HCT116 (cell line): ENCODE results near the gene WIPF3. TPM values are rescaled to one million over a fixed set of nuclear protein-coding genes. Genes with fewer than 3 reads are reported as not detected.

Experiments
- ATAC-seq: fragments of 200-7000 bp; cut with Tn5 transposase; 2 replicates; pipeline ENCODE4 v1.9.1; 2020; ENCODE audit warnings: mild to moderate bottlenecking, moderate library complexity
- BruUV-seq: library from RNA; stranded (reverse); fragments of 400-500 nt; replicated peaks from 2 replicates; lab custom pipeline; 2021; lab: Mats Ljungman, UMichigan
- CTCF ChIA-PET: fragments of 300-600 bp; sonication (Branson Sonifier 250); formaldehyde crosslinking; loops from one replicate; lab custom pipeline; 2021; ENCODE audit warnings: antibody characterized with exemption; lab: Charles Lee
- POLR2A ChIA-PET: fragments of 300-600, 350-600 bp; sonication (Branson Sonifier 250); formaldehyde crosslinking; loops from one replicate; lab custom pipeline; 2021; ENCODE audit warnings: antibody characterized with exemption; lab: Charles Lee
- RAD21 ChIA-PET, 2 experiments: fragments of 300-600 bp; sonication (Branson Sonifier 250); formaldehyde crosslinking; loops; one replicate each; lab custom pipeline; 2023; ENCODE audit warnings: low total read pairs in 2 of 2; ENCODE audit not compliant: uncharacterized antibody in 2 of 2, unreplicated experiment in 2 of 2, low non-redundant PET in 1 of 2; lab: Charles Lee
- DNase-seq: peaks from one replicate; pipeline ENCODE4 v3.0.0-alpha.2; 2010; ENCODE audit warnings: low read depth, low spot score
- H2AFZ ChIP-seq: fragments of 200-600 bp; shearing (Covaris generic), sonication (generic); 2 replicates; pipeline ENCODE4 v1.6.1; 2017; ENCODE audit warnings: low read depth, mixed run types, mixed read lengths, antibody characterized with exemption, low read length; ENCODE audit not compliant: poor library complexity, severe bottlenecking
- H3K27ac ChIP-seq: 2 replicates; pipeline ENCODE4 v1.5.1; 2012; ENCODE audit warnings: low read depth, low read length
- H3K27me3 ChIP-seq: fragments of 200-600 bp; sonication (generic); 2 replicates; pipeline ENCODE4 v1.6.1; 2016; ENCODE audit warnings: mixed run types, low read length, mixed read lengths; ENCODE audit not compliant: insufficient read depth
- H3K36me3 ChIP-seq, 2 experiments: fragments of 200-500 bp in 1 of 2; fragments of 200-600 bp in 1 of 2; sonication (Bioruptor generic) in 1 of 2; sonication (generic) in 1 of 2; 2 replicates each; pipeline versions ENCODE4 v1.5.1 to v1.6.1; 2014 to 2016; ENCODE audit warnings: low read length in 2 of 2, inconsistent platforms in 1 of 2, mixed read lengths in 1 of 2, mixed run types in 1 of 2; ENCODE audit not compliant: insufficient read depth in 2 of 2, control insufficient read depth in 1 of 2
- H3K4me1 ChIP-seq, 2 experiments: fragments of 200-600 bp in 1 of 2; sonication (generic) in 1 of 2; 2 replicates each; pipeline versions ENCODE4 v1.5.1 to v1.6.1; 2012 to 2017; ENCODE audit warnings: low read length in 2 of 2, inconsistent platforms in 1 of 2, mild to moderate bottlenecking in 1 of 2, mixed read lengths in 1 of 2, mixed run types in 1 of 2, moderate library complexity in 1 of 2; ENCODE audit not compliant: insufficient read depth in 2 of 2, control insufficient read depth in 1 of 2
- H3K4me2 ChIP-seq: fragments of 200-600 bp; sonication (generic); 2 replicates; pipeline ENCODE4 v1.6.1; 2017; ENCODE audit warnings: mixed run types, low read length, mixed read lengths
- H3K4me3 ChIP-seq, 2 experiments: fragments of 200-600 bp in 1 of 2; sonication (generic) in 1 of 2; replicated peaks in 1 of 2; 2 replicates each; pipeline ENCODE4 v1.5.1; 2011 to 2016; ENCODE audit warnings: low read length in 2 of 2, control low read depth in 1 of 2, low read depth in 1 of 2, mild to moderate bottlenecking in 1 of 2, mixed read lengths in 1 of 2, mixed run types in 1 of 2
- H3K79me2 ChIP-seq: fragments of 200-600 bp; sonication (generic); 2 replicates; pipeline ENCODE4 v1.6.1; 2017; ENCODE audit warnings: mild to moderate bottlenecking, mixed run types, low read length, moderate library complexity, mixed read lengths; ENCODE audit not compliant: insufficient read depth
- H3K9ac ChIP-seq: fragments of 200-600 bp; sonication (generic); 2 replicates; pipeline ENCODE4 v1.6.1; 2016; ENCODE audit warnings: low read length, mixed read lengths
- H3K9me2 ChIP-seq: fragments of 200-600 bp; sonication (generic), shearing (Covaris generic); 2 replicates; pipeline ENCODE4 v1.6.1; 2017; ENCODE audit warnings: mixed run types, mild to moderate bottlenecking, moderate library complexity; ENCODE audit not compliant: insufficient read depth
- H3K9me3 ChIP-seq, 2 experiments: fragments of 200-500 bp in 1 of 2; fragments of 200-600 bp in 1 of 2; sonication (Bioruptor generic) in 1 of 2; sonication (generic) in 1 of 2; 2 replicates each; pipeline ENCODE4 v1.6.1; 2014 to 2017; ENCODE audit warnings: low read length in 2 of 2, mixed read lengths in 2 of 2, inconsistent platforms in 1 of 2, low read depth in 1 of 2, mild to moderate bottlenecking in 1 of 2, mixed run types in 1 of 2, moderate library complexity in 1 of 2; ENCODE audit not compliant: control insufficient read depth in 1 of 2, insufficient read depth in 1 of 2
- H4K20me1 ChIP-seq: fragments of 200-600 bp; sonication (generic), shearing (Covaris generic); 2 replicates; pipeline ENCODE4 v1.6.1; 2017; ENCODE audit warnings: mixed run types, mild to moderate bottlenecking, moderate library complexity; ENCODE audit not compliant: insufficient read depth
- ATF3 ChIP-seq: IDR thresholded peaks from 2 replicates; pipeline ENCODE4 v1.6.1; 2012
- CEBPB ChIP-seq: IDR thresholded peaks from 2 replicates; pipeline ENCODE4 v1.6.1; 2012; ENCODE audit warnings: low read depth
- RAD21 ChIP-seq: IDR thresholded peaks from 2 replicates; pipeline ENCODE4 v1.6.1; 2012; ENCODE audit warnings: low read depth, mild to moderate bottlenecking
- ZBTB33 ChIP-seq: IDR thresholded peaks from 2 replicates; pipeline ENCODE4 v1.6.1; 2011; ENCODE audit warnings: mild to moderate bottlenecking, low read length, moderate library complexity; ENCODE audit not compliant: insufficient replicate concordance; ENCODE audit errors: extremely low read depth
- intact Hi-C: fragments of 100-400 bp; cut with micrococcal nuclease; formaldehyde crosslinking; loops from 2 replicates; pipeline ENCODE4 v1.10.0; 2022
- total RNA-seq: library from RNA; stranded (reverse); gene quantifications from one replicate; pipeline ENCODE4 v1.2.1, GENCODE V29; 2021; ENCODE audit not compliant: unreplicated experiment
- TF ChIP-seq, protein P1 (sequence below): IDR thresholded peaks from 2 replicates; pipeline ENCODE4 v1.6.1; 2012; ENCODE audit warnings: low read depth
- TF ChIP-seq, protein P2 (sequence below), 3 experiments: fragments of 200-600 bp in 1 of 3; sonication (generic) in 1 of 3; IDR thresholded peaks in 2 of 3; conservative IDR thresholded peaks in 1 of 3; 2 replicates each; pipeline ENCODE4 v1.5.1; 2012 to 2017; ENCODE audit warnings: low read depth in 2 of 3, low read length in 2 of 3, antibody characterized with exemption in 1 of 3, borderline replicate concordance in 1 of 3, control low read depth in 1 of 3, mild to moderate bottlenecking in 1 of 3, mixed read lengths in 1 of 3, mixed run types in 1 of 3, moderate library complexity in 1 of 3; ENCODE audit not compliant: insufficient read depth in 1 of 3

WIPF3 gene
- total RNA-seq, 1 experiment from 2014 or later = 8.6 TPM

- TF ChIP-seq, protein P1, sequence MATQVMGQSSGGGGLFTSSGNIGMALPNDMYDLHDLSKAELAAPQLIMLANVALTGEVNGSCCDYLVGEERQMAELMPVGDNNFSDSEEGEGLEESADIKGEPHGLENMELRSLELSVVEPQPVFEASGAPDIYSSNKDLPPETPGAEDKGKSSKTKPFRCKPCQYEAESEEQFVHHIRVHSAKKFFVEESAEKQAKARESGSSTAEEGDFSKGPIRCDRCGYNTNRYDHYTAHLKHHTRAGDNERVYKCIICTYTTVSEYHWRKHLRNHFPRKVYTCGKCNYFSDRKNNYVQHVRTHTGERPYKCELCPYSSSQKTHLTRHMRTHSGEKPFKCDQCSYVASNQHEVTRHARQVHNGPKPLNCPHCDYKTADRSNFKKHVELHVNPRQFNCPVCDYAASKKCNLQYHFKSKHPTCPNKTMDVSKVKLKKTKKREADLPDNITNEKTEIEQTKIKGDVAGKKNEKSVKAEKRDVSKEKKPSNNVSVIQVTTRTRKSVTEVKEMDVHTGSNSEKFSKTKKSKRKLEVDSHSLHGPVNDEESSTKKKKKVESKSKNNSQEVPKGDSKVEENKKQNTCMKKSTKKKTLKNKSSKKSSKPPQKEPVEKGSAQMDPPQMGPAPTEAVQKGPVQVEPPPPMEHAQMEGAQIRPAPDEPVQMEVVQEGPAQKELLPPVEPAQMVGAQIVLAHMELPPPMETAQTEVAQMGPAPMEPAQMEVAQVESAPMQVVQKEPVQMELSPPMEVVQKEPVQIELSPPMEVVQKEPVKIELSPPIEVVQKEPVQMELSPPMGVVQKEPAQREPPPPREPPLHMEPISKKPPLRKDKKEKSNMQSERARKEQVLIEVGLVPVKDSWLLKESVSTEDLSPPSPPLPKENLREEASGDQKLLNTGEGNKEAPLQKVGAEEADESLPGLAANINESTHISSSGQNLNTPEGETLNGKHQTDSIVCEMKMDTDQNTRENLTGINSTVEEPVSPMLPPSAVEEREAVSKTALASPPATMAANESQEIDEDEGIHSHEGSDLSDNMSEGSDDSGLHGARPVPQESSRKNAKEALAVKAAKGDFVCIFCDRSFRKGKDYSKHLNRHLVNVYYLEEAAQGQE = no peak
- TF ChIP-seq CEBPB (no peak), ATF3 (no peak)
These were observed 70.9 kb downstream of the WIPF3 start (continued) for GRCh38 chr7:29877196-29877595.

DNA sequence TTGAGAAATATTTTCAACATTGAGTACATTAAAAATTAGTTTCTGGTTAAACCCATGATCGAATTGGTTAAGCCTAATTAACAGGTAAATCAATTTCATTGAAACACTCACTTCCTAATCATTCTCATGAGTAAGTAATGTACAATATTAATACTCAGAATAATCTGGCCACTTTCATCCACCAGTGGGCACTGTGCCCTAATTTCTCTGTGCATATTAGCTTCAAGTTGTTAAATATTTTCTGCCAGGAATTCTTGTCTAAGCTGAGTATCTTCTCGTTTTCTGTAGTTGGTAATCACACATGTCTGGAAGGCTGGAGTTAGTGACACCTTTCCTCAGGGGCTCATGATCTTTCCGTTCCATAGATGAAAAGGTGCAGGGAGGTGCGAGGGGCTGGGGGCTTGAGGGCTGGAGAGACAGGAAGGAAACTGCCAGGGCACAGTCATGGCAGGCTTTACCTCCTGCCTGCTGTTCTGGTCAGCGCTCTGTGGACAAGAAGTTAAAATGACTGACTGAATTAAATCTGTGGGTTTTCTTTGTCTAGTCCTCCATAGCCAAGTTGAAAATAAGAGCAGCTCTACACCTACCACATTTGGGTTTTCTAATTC lies 71.9 kb downstream of the WIPF3 start:
- CTCF ChIA-PET = interaction anchor here (0.9 to 2.0 kb wide), 5 partner anchors 43 to 956 kb away, joined by 3 to 12 read pairs (median 5); no protein-coding TSS in a partner anchor
- TF ChIP-seq ZBTB33 (no peak), RAD21 (peak; percentile 63)
- TF ChIP-seq, protein P2, sequence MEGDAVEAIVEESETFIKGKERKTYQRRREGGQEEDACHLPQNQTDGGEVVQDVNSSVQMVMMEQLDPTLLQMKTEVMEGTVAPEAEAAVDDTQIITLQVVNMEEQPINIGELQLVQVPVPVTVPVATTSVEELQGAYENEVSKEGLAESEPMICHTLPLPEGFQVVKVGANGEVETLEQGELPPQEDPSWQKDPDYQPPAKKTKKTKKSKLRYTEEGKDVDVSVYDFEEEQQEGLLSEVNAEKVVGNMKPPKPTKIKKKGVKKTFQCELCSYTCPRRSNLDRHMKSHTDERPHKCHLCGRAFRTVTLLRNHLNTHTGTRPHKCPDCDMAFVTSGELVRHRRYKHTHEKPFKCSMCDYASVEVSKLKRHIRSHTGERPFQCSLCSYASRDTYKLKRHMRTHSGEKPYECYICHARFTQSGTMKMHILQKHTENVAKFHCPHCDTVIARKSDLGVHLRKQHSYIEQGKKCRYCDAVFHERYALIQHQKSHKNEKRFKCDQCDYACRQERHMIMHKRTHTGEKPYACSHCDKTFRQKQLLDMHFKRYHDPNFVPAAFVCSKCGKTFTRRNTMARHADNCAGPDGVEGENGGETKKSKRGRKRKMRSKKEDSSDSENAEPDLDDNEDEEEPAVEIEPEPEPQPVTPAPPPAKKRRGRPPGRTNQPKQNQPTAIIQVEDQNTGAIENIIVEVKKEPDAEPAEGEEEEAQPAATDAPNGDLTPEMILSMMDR (IDR thresholded peaks at IDR 0.05 in 2 of 3, conservative IDR thresholded peaks at IDR 0.05 in 1 of 3; ENCODE audit: borderline replicate concordance in 1 of 3, insufficient read depth in 1 of 3, low read depth in 2 of 3, low read length in 2 of 3) = peak; percentile 51 to 72 (median 59); a peak in 5 of 6 replicates
- Histone ChIP-seq H3K9me2 (no peaks in the 10 kb centered on the region), H3K27ac (no peak overlapping the region), H4K20me1 (no peaks in the 10 kb centered on the region), H3K79me2 (no peaks in the 10 kb centered on the region), H3K9me3 (no peaks in the 10 kb centered on the region), H3K4me2 (no peak overlapping the region), H3K27me3 (no peaks in the 10 kb centered on the region), H2AFZ (no peak overlapping the region), H3K36me3 (no peaks in the 10 kb centered on the region), H3K4me3 (no peak overlapping the region), H3K4me1 (no peaks in the 10 kb centered on the region), H3K9ac (no peak overlapping the region)
- no peak for DNase-seq
- RAD21 ChIA-PET = interaction anchor here in 1 of 2 experiments (1.5 kb wide), 1 partner anchor 43 kb away, joined by 3 read pairs; no protein-coding TSS in a partner anchor
- intact Hi-C loops = loop anchor here (2.0 kb wide), 1 partner anchor 185 kb away; no protein-coding TSS in a partner anchor
- POLR2A ChIA-PET = no interaction called here
- no TSS peak for BruUV-seq
- peak; percentile 52; the same call in 1 of the 2 replicates for ATAC-seq
